ENCODE measurements around the gene CPN2. TPM values are rescaled to one million over a fixed set of nuclear protein-coding genes. Genes with fewer than 3 reads are reported as not detected.

The CPN2 gene
- total and polyA plus RNA-seq, 2 of the 13 experiments (the other 11 are each of a cell fraction or from before 2014, with no cell fraction given) = 26.7 to 27.7 TPM

DNA sequence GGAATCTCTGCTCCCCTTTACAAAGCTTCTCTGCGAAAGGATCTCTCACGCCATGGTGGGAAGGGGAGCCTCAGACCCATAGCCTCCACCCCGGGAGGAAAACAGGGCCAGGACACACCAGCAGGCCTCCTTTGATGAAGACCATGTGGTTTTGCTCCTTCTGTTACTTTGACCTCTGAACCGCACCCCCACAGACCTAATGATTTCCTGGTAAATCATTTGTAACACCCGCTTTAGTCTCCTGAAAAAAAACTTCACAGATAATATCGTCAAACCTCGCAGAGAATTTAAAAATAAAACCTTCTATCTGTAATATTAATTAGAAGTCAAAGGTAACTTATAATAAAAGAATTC, 18.3 kb downstream of the CPN2 start (continued):
- TF ChIP-seq CBFB (CRISPR knock-in tag; IDR thresholded peaks at IDR 0.05) (no peak), ATF7 (IDR thresholded peaks at IDR 0.05) (no peak), ATF7 (CRISPR knock-in tag; IDR thresholded peaks at IDR 0.05) (no peak), KDM6A (CRISPR knock-in tag; IDR thresholded peaks at IDR 0.05; ENCODE audit: low read depth) (peak; percentile 53), TBP (CRISPR knock-in tag; IDR thresholded peaks at IDR 0.05) (no peak), NR2F6 (IDR thresholded peaks at IDR 0.05) (peak; percentile 89), NR2F6 (CRISPR knock-in tag; IDR thresholded peaks at IDR 0.05) (peak; percentile 79), CREM (IDR thresholded peaks at IDR 0.05) (peak; percentile 45; the same call in 1 of the 2 replicates), CREM (CRISPR knock-in tag; IDR thresholded peaks at IDR 0.05) (no peak), ZZZ3 (CRISPR knock-in tag; IDR thresholded peaks at IDR 0.05; ENCODE audit: borderline replicate concordance) (no peak), PHB2 (IDR thresholded peaks at IDR 0.05; ENCODE audit: partially characterized antibody) (no peak), NFIC (IDR thresholded peaks at IDR 0.05; ENCODE audit: low read length) (0 out of 2 replicates have a peak, but pooled peaks have one; percentile 79), ZNF225 (CRISPR knock-in tag; IDR thresholded peaks at IDR 0.05) (no peak), ZSCAN30 (CRISPR knock-in tag; IDR thresholded peaks at IDR 0.05) (no peak), KAT8 (CRISPR knock-in tag; IDR thresholded peaks at IDR 0.05) (peak; percentile 16; the same call in 1 of the 2 replicates), TARDBP (CRISPR knock-in tag; IDR thresholded peaks at IDR 0.05) (0 out of 2 replicates have a peak, but pooled peaks have one; percentile 21), ZNF317 (CRISPR knock-in tag; IDR thresholded peaks at IDR 0.05) (no peak), MIXL1 (CRISPR knock-in tag; IDR thresholded peaks at IDR 0.05) (0 out of 2 replicates have a peak, but pooled peaks have one; percentile 11), GABPB1 (CRISPR knock-in tag; IDR thresholded peaks at IDR 0.05) (no peak)
- TF ChIP-seq, protein P1, sequence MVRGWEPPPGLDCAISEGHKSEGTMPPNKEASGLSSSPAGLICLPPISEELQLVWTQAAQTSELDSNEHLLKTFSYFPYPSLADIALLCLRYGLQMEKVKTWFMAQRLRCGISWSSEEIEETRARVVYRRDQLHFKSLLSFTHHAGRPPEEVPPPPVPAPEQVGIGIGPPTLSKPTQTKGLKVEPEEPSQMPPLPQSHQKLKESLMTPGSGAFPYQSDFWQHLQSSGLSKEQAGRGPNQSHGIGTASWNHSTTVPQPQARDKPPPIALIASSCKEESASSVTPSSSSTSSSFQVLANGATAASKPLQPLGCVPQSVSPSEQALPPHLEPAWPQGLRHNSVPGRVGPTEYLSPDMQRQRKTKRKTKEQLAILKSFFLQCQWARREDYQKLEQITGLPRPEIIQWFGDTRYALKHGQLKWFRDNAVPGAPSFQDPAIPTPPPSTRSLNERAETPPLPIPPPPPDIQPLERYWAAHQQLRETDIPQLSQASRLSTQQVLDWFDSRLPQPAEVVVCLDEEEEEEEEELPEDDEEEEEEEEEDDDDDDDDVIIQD (CRISPR knock-in tag; IDR thresholded peaks at IDR 0.05; ENCODE audit: low read depth) = 0 out of 2 replicates have a peak, but pooled peaks have one; percentile 7
- TF ChIP-seq, protein P2, sequence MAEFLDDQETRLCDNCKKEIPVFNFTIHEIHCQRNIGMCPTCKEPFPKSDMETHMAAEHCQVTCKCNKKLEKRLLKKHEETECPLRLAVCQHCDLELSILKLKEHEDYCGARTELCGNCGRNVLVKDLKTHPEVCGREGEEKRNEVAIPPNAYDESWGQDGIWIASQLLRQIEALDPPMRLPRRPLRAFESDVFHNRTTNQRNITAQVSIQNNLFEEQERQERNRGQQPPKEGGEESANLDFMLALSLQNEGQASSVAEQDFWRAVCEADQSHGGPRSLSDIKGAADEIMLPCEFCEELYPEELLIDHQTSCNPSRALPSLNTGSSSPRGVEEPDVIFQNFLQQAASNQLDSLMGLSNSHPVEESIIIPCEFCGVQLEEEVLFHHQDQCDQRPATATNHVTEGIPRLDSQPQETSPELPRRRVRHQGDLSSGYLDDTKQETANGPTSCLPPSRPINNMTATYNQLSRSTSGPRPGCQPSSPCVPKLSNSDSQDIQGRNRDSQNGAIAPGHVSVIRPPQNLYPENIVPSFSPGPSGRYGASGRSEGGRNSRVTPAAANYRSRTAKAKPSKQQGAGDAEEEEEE (CRISPR knock-in tag; IDR thresholded peaks at IDR 0.05; ENCODE audit: borderline replicate concordance) = no peak
- TF ChIP-seq, protein P3, sequence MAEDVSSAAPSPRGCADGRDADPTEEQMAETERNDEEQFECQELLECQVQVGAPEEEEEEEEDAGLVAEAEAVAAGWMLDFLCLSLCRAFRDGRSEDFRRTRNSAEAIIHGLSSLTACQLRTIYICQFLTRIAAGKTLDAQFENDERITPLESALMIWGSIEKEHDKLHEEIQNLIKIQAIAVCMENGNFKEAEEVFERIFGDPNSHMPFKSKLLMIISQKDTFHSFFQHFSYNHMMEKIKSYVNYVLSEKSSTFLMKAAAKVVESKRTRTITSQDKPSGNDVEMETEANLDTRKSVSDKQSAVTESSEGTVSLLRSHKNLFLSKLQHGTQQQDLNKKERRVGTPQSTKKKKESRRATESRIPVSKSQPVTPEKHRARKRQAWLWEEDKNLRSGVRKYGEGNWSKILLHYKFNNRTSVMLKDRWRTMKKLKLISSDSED (CRISPR knock-in tag; IDR thresholded peaks at IDR 0.05) = no peak
- TF ChIP-seq, protein P4, sequence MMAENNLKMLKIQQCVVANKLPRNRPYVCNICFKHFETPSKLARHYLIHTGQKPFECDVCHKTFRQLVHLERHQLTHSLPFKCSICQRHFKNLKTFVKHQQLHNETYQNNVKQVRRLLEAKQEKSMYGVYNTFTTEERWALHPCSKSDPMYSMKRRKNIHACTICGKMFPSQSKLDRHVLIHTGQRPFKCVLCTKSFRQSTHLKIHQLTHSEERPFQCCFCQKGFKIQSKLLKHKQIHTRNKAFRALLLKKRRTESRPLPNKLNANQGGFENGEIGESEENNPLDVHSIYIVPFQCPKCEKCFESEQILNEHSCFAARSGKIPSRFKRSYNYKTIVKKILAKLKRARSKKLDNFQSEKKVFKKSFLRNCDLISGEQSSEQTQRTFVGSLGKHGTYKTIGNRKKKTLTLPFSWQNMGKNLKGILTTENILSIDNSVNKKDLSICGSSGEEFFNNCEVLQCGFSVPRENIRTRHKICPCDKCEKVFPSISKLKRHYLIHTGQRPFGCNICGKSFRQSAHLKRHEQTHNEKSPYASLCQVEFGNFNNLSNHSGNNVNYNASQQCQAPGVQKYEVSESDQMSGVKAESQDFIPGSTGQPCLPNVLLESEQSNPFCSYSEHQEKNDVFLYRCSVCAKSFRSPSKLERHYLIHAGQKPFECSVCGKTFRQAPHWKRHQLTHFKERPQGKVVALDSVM (CRISPR knock-in tag; IDR thresholded peaks at IDR 0.05) = peak; percentile 10; the same call in 1 of the 2 replicates
- TF ChIP-seq, protein P5, sequence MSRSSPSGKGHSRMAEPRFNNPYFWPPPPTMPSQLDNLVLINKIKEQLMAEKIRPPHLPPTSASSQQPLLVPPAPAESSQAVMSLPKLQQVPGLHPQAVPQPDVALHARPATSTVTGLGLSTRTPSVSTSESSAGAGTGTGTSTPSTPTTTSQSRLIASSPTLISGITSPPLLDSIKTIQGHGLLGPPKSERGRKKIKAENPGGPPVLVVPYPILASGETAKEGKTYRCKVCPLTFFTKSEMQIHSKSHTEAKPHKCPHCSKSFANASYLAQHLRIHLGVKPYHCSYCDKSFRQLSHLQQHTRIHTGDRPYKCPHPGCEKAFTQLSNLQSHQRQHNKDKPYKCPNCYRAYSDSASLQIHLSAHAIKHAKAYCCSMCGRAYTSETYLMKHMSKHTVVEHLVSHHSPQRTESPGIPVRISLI (CRISPR knock-in tag; IDR thresholded peaks at IDR 0.05; ENCODE audit: borderline replicate concordance) = peak; percentile 48; the same call in 1 of the 2 replicates
- TF ChIP-seq, protein P6, sequence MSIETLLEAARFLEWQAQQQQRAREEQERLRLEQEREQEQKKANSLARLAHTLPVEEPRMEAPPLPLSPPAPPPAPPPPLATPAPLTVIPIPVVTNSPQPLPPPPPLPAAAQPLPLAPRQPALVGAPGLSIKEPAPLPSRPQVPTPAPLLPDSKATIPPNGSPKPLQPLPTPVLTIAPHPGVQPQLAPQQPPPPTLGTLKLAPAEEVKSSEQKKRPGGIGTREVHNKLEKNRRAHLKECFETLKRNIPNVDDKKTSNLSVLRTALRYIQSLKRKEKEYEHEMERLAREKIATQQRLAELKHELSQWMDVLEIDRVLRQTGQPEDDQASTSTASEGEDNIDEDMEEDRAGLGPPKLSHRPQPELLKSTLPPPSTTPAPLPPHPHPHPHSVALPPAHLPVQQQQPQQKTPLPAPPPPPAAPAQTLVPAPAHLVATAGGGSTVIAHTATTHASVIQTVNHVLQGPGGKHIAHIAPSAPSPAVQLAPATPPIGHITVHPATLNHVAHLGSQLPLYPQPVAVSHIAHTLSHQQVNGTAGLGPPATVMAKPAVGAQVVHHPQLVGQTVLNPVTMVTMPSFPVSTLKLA (IDR thresholded peaks at IDR 0.05) = no peak
